Keratinocyte (primary cell): ENCODE data around the gene DEXI. TPM values are rescaled to one million over a fixed set of nuclear protein-coding genes. Genes with fewer than 3 reads are reported as not detected.

Experiments
- DNase-seq: peaks from one replicate; pipeline ENCODE4 v3.0.0-alpha.2; 2011; ENCODE audit warnings: low read depth, missing footprints, low spot score
- FAIRE-seq: peaks from 2 replicates; lab custom pipeline; 2011; peaks lifted over from hg19 to GRCh38; lab: Jason Lieb, UNC
- H2AFZ ChIP-seq: 2 replicates; pipeline ENCODE4 v1.6.0; 2012; ENCODE audit warnings: low read length, control low read depth, inconsistent platforms; ENCODE audit not compliant: control insufficient read depth
- H3K27ac ChIP-seq: 2 replicates; pipeline ENCODE4 v1.5.1; 2011; ENCODE audit warnings: low read length; ENCODE audit not compliant: control insufficient read depth, insufficient read depth
- H3K27me3 ChIP-seq: 3 replicates; pipeline ENCODE4 v1.6.0; 2011; ENCODE audit warnings: low read length; ENCODE audit not compliant: control insufficient read depth, insufficient read depth; ENCODE audit errors: extremely low read depth
- H3K36me3 ChIP-seq, 2 experiments: 2 replicates in 1 of 2; 3 replicates in 1 of 2; pipeline ENCODE4 v1.5.1; 2011; ENCODE audit warnings: low read length in 2 of 2, mild to moderate bottlenecking in 1 of 2; ENCODE audit not compliant: control insufficient read depth in 2 of 2, insufficient read depth in 2 of 2; ENCODE audit errors: extremely low read depth in 1 of 2
- H3K4me1 ChIP-seq: 3 replicates; pipeline ENCODE4 v1.5.1; 2011; ENCODE audit warnings: low read length; ENCODE audit not compliant: control insufficient read depth, insufficient read depth; ENCODE audit errors: extremely low read depth
- H3K4me2 ChIP-seq: 3 replicates; pipeline ENCODE4 v1.6.0; 2011; ENCODE audit warnings: low read depth, low read length; ENCODE audit not compliant: control insufficient read depth, insufficient read depth; ENCODE audit errors: extremely low read depth
- H3K4me3 ChIP-seq, 3 experiments: fragments of 200-600 bp in 1 of 3; sonication (generic) in 1 of 3; 2 replicates in 2 of 3; 3 replicates in 1 of 3; pipeline ENCODE4 v1.5.1; 2011 to 2016; ENCODE audit warnings: low read length in 3 of 3, mild to moderate bottlenecking in 3 of 3, control low read depth in 2 of 3, inconsistent platforms in 1 of 3, low read depth in 1 of 3, mixed read lengths in 1 of 3, mixed run types in 1 of 3, moderate library complexity in 1 of 3; ENCODE audit not compliant: control insufficient read depth in 2 of 3, insufficient read depth in 2 of 3; ENCODE audit errors: extremely low read depth in 1 of 3
- H3K79me2 ChIP-seq: 2 replicates; pipeline ENCODE4 v1.6.0; 2012; ENCODE audit warnings: low read length; ENCODE audit not compliant: control insufficient read depth, insufficient read depth
- H3K9ac ChIP-seq: 3 replicates; pipeline ENCODE4 v1.6.0; 2011; ENCODE audit warnings: low read length; ENCODE audit not compliant: control insufficient read depth, insufficient read depth; ENCODE audit errors: extremely low read depth
- H3K9me1 ChIP-seq: 3 replicates; pipeline ENCODE4 v1.6.0; 2011; ENCODE audit warnings: low read length; ENCODE audit not compliant: control insufficient read depth, insufficient read depth; ENCODE audit errors: extremely low read depth
- H3K9me3 ChIP-seq: 2 replicates; pipeline ENCODE4 v1.5.1; 2012; ENCODE audit warnings: low read depth, low read length; ENCODE audit not compliant: control insufficient read depth
- H4K20me1 ChIP-seq: 3 replicates; pipeline ENCODE4 v1.6.0; 2011; ENCODE audit warnings: low read length; ENCODE audit not compliant: control insufficient read depth, insufficient read depth; ENCODE audit errors: extremely low read depth
- EZH2 ChIP-seq: IDR thresholded peaks from one replicate; pipeline ENCODE4 v1.6.1; 2012; ENCODE audit warnings: inconsistent platforms, mild to moderate bottlenecking, low read length, moderate library complexity
- dilution Hi-C: fragments of 300-500 bp; cut with MboI; formaldehyde crosslinking; loops from one replicate; pipeline ENCODE4 v1.7.0; 2020; ENCODE audit warnings: low sequenced_read_pairs; ENCODE audit not compliant: extremely low pct_ligation_motif_present
- polyA plus RNA-seq, 5 experiments: library from polyadenylated mRNA; depleted of rRNA in 3 of 5; stranded (reverse) in 3 of 5; stranded (forward) in 1 of 5; unstranded in 1 of 5; fragments of >200 nt; gene quantifications; 1 replicate in 1 of 5; 2 replicates in 3 of 5; 3 replicates in 1 of 5; pipeline versions ENCODE4 v1.2.1 to v1.2.3, GENCODE V29; 2011 to 2012; ENCODE audit warnings: missing spikeins in 2 of 5, low read depth in 1 of 5, low replicate concordance in 1 of 5
- TF ChIP-seq, protein P1 (sequence below), 3 experiments: IDR thresholded peaks in 1 of 3; conservative IDR thresholded peaks in 1 of 3; optimal IDR thresholded peaks in 1 of 3; 2 replicates in 2 of 3; 3 replicates in 1 of 3; pipeline versions ENCODE3 to v1.5.1; 2011; ENCODE audit warnings: low read length in 3 of 3, mild to moderate bottlenecking in 3 of 3, moderate library complexity in 2 of 3, control low read depth in 1 of 3, inconsistent platforms in 1 of 3; ENCODE audit not compliant: insufficient read depth in 2 of 3; ENCODE audit errors: extremely low read depth in 1 of 3

DEXI gene
- polyA plus RNA-seq, 1 donor (not counting 4 experiments of a cell fraction or from before 2014, with no cell fraction given): 25.9 TPM

GRCh38 chr16:10883004-10883403, 59.3 kb downstream of the DEXI start:
- Histone ChIP-seq H4K20me1 (no peaks in the 10 kb centered on the region), H3K9ac (no peak overlapping the region), H3K4me3 (no peak overlapping the region), H3K36me3 (no peaks in the 10 kb centered on the region), H3K4me1 (peaks cover 12% of the 10 kb centered on the region), H3K9me1 (no peaks in the 10 kb centered on the region), H3K27ac (no peak overlapping the region), H3K79me2 (no peaks in the 10 kb centered on the region), H3K9me3 (no peaks in the 10 kb centered on the region), H3K27me3 (peaks cover 28% of the 10 kb centered on the region), H2AFZ (no peak overlapping the region), H3K4me2 (no peak overlapping the region)
- FAIRE-seq (no peak), DNase-seq (no peak)
- dilution Hi-C loops: no loop called here
- TF ChIP-seq, protein P1, sequence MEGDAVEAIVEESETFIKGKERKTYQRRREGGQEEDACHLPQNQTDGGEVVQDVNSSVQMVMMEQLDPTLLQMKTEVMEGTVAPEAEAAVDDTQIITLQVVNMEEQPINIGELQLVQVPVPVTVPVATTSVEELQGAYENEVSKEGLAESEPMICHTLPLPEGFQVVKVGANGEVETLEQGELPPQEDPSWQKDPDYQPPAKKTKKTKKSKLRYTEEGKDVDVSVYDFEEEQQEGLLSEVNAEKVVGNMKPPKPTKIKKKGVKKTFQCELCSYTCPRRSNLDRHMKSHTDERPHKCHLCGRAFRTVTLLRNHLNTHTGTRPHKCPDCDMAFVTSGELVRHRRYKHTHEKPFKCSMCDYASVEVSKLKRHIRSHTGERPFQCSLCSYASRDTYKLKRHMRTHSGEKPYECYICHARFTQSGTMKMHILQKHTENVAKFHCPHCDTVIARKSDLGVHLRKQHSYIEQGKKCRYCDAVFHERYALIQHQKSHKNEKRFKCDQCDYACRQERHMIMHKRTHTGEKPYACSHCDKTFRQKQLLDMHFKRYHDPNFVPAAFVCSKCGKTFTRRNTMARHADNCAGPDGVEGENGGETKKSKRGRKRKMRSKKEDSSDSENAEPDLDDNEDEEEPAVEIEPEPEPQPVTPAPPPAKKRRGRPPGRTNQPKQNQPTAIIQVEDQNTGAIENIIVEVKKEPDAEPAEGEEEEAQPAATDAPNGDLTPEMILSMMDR (optimal IDR thresholded peaks at IDR 0.05 in 1 of 3, IDR thresholded peaks at IDR 0.05 in 1 of 3, conservative IDR thresholded peaks at IDR 0.05 in 1 of 3; ENCODE audit: extremely low read depth in 1 of 3, insufficient read depth in 2 of 3, low read length in 3 of 3): no peak
- TF ChIP-seq EZH2: no peak

DNA sequence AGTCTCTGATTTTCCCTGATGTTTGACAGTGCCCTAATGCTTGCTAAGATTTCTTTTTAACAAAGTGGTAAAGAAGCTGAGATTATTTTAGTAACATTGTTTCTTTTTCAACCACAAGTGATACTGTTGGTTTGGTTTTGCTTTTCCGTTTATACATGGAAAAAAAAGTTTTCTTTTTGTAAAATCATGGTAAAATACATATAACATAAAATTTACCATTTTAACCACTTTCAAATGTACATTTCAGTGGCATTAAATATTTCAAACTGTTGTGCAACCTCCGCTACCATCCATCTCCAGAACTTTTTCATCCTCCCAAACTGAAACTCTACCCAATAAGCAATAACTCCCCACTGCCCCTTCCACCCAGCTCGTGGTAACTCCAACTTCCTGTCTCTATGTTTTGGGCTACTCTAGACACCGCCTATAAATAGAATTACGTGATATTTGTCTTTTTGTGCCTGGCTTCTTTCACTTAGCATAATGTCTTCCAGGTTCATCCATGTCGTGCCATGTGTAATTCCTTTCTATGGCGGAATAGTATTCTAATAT, 60.7 kb downstream of the DEXI start:
- no peaks in the 10 kb centered on the region for H3K36me3 ChIP-seq
- H2AFZ ChIP-seq: no peak overlapping the region
- DNase-seq (no peak), FAIRE-seq (no peak)
- H3K9me3 ChIP-seq: no peaks in the 10 kb centered on the region
- H3K27me3 ChIP-seq: peaks cover 32% of the 10 kb centered on the region
- no peaks in the 10 kb centered on the region for H3K9me1 ChIP-seq
- H3K4me2 ChIP-seq: no peak overlapping the region
- H3K27ac ChIP-seq: no peak overlapping the region
- dilution Hi-C loops: no loop called here
- H4K20me1 ChIP-seq: peaks cover 4% of the 10 kb centered on the region
- TF ChIP-seq, protein P1 (optimal IDR thresholded peaks at IDR 0.05 in 1 of 3, IDR thresholded peaks at IDR 0.05 in 1 of 3, conservative IDR thresholded peaks at IDR 0.05 in 1 of 3; ENCODE audit: extremely low read depth in 1 of 3, insufficient read depth in 2 of 3, low read length in 3 of 3): no peak
- no peak for TF ChIP-seq EZH2
- H3K4me3 ChIP-seq: no peak overlapping the region
- H3K79me2 ChIP-seq: no peaks in the 10 kb centered on the region
- H3K9ac ChIP-seq: no peak overlapping the region
- peaks cover 20% of the 10 kb centered on the region for H3K4me1 ChIP-seq
